ENCODE measurements around the gene CDKN2D. TPM values are rescaled to one million over a fixed set of nuclear protein-coding genes. Genes with fewer than 3 reads are reported as not detected.
A peak's percentile ranks its signal among the peaks of the same experiment; 100 is the strongest.
"Not testable (repeated sequence)": the region's sequence is repeated elsewhere in the genome, so short reads cannot be mapped to it uniquely, and the experiment has no call there.

The CDKN2D gene
- total RNA-seq, 2 donors from 2014 or later = 9.3 to 12.5 TPM

DNA sequence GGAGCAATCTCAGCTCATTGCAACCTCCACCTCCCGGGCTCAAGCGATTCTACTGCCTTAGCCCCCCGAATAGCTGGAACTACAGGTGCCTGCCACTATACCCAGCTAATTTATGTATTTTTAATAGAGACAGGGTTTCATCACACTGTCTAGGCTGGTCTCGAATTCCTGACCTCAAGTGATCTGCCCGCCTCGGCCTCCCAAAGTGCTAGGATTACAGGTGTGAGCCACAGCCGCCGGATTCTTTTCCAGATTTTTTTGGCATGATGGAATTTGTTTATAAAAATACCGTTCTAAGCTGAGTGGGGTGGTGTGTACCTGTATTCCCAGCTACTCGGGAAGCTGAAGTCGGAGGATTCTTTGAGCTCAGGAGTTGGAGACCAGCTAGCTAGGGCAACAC, 31.1 kb downstream of the CDKN2D start:
- ATAC-seq = no peak
- DNase-seq = no peak
- intact Hi-C loops (cut with DNase I, micrococcal nuclease) = no loop called here

DNA sequence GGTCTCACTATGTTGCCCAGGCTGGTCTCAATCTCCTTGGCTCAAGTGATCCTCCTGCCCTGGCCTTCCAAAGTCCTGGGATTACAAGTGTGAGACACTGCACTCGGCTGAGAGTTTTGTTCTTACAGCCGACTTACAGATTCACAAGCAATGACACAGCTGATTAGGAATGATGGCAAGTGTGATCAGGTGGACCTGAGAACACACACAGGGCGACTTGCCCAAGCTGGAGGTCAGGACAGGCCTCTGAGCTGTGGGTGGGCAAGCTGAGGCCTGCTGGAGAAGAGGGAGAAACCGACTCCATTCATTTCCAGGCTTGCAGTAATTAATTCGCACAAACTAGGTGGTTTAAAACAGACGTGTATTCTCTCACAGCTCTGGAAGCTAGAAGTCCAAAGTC, 33.2 kb downstream of the CDKN2D start:
- ATAC-seq = no peak

DNA sequence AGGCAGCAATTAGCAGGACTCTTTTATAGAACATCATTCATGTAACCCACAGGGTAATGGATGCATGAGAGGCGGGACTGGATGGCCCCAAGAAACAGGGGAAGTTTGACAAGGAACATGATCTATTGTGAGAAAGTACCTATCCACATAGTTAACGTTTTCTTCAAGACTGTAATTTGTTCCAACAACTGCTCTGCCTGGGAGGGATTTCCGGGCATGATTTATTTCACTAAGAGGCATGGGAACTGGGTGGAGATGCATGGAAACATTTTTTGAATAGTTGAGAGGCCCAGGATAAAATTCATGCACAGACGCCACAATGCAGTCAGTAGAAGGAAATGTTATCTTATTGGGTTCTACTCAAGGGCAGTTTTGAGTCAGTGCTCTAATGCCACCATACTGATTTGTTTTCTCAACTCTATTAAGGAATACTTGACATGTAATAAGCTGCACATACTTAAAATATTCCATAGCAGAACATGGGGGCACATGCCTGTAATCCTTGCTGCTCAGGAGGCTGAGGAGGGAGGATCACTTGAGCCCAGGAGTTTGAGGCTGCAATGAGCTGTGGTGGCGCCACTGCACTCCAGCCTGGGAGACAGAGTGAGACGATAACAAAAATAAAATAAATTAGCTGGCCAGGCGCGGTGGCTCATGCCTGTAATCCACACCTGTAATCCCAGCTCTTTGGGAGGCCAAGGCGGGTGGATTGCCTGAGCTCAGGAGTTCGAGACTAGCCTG, 35.0 kb downstream of the CDKN2D start:
- intact Hi-C loops (cut with DNase I, micrococcal nuclease) = no loop called here
- no peak for ATAC-seq
- DNase-seq = no peak

More for the DNA sequence above, 33.2 kb downstream of the CDKN2D start:
- intact Hi-C loops (cut with DNase I, micrococcal nuclease) = no loop called here
- no peak for DNase-seq

DNA sequence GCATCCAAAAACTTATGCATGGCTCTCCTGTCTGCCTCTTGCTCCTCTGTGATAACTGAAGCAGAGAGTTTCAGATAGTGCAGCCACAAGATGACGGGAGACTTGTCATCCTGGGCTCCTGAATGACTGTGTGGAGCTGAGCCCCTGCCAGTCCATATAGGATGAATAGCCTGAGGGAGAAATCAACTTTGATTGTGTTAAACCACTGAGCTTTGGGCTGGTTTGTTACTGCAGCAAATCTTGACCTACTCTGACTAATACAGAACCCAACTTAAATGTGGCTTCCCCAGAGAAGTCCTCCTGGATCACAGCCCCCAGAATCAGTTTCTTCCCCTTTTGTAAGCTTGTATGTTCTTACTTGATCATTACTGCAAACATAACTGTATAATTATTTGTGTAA, 36.3 kb downstream of the CDKN2D start:
- DNase-seq (no peak), ATAC-seq (no peak)
- intact Hi-C loops (cut with DNase I, micrococcal nuclease) = no loop called here

DNA sequence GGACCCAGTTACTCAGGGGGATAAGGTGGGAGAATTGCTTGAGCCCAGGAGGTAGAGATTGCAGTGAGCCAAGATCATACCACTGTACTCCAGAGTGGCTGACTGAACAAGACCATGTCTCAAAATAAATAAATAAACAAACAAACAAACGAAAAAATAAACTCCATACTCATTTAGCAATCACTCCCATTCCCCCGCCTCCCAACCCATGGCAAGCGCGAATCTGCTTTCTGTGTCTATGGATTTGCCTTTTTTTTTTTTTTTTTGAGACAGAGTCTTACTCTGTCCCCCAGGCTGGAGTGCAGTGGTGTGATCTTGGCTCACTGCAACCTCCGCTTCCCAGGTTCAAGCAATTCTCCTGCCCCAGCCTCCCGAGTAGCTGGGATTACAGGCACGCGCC, 41.9 kb downstream of the CDKN2D start:
- intact Hi-C loops (cut with DNase I, micrococcal nuclease); DNase-seq; ATAC-seq: not testable (repeated sequence)

DNA sequence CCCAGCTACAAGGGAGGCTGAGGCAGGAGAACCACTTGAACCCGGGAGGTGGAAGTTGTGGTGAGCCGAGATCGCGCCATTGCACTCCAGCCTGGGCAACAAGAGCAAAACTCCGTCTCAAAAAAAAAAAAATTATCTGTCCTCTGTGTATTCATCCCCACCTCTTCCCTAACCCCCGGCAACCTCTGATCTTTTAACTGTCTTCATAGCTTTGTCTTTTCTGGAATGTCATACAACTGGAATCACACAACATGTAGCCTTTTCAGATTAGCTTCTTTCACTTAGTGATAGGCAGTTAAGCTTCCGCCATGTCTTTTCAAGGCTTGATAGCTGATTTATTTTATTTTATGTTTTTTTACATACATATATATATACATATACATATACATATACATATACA, 43.1 kb downstream of the CDKN2D start:
- intact Hi-C loops (cut with DNase I, micrococcal nuclease) = no loop called here
- ATAC-seq (no peak), DNase-seq (no peak)

DNA sequence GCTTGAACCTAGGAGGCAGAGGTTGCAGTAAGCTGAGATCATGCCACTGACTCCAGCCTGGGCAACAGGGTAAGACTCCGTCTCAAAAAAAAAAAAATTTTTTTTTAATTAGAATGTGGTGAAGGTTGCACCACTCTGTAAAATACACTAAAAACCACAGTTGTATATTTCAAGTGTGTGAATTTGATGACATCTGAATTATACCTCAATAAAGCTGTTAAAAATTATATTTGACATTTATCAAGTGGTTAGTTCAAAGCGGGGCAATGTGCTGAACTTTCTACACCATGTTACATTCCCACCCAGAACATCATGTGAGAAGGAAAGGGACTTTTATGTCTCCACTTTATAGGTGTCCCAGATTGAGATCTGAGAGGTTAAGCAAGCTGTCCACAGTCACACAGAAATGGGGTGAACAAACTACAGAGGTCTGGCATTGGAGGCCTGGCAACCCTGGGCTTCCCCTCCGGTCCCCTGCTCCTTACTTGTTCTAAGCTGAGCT, 45.6 kb downstream of the CDKN2D start:
- intact Hi-C loops (cut with DNase I, micrococcal nuclease) = no loop called here
- DNase-seq (no peak), ATAC-seq (no peak)

DNA sequence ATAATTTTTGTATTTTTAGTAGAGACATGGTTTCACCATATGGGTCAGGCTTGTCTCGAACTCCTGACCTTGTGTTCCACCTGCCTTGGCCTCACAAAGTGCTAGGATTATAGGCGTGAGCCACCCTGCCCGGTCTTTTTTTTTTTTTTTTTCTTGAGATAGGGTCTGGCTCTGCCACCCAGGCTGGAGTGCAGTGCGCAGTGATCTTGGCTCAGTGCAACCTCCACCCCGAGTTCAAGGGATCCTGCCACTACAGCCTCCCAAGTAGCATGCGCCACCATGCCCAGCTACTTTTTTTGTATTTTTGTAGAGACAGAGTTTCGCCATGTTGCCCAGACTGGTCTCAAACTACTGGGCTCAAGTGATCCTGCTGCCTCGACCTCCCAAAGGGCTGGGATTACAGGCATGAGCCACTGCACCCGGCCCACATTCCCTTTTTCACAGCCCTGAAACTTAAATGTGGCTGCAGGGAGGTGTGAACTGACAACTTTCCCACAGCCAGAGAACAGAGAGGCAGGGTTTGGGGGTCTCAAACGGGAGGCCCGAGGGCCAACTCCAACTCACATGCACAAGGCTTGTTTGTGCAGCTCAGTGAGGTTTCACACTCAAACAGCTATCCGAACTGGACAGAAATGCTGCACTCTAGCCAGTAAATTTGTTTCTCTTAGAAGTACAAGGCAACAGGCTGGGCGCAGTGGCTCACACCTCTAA, 47.2 kb downstream of the CDKN2D start:
- no peak for DNase-seq
- intact Hi-C loops (cut with DNase I, micrococcal nuclease) = no loop called here
- ATAC-seq = no peak

DNA sequence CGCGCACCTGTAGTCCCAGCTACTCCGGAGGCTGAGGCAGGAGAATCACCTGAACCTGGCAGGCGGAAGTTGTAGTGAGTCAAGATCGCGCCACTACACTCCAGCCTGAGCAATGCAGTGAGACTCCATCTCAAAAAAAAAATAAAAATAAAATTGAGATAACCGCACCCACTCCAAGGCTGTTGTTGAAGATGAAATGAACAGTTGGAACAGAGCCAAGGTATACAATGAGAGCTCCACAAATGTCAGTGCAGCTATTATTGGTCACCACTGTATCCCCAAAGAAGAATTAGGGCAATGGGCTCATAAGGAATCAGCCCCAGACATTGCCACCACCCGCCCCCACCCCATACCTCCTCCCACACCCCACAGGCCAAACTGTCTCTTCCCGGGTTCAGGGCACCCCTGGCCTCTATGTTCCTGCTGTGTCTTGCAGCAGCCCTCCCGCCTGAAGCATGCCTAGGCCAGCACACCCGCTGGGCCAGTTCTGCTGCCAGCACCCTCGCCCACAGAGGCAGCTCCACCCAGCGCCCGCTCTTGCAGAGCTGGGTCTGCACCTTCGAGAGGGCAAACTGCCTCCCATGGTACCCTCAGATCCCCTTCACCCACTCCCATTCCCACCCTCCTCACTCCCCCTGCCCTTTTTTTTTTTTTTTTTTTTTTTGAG, 48.0 kb downstream of the CDKN2D start:
- intact Hi-C loops (cut with DNase I, micrococcal nuclease) = no loop called here
- DNase-seq (no peak), ATAC-seq (peak; percentile 73)

DNA sequence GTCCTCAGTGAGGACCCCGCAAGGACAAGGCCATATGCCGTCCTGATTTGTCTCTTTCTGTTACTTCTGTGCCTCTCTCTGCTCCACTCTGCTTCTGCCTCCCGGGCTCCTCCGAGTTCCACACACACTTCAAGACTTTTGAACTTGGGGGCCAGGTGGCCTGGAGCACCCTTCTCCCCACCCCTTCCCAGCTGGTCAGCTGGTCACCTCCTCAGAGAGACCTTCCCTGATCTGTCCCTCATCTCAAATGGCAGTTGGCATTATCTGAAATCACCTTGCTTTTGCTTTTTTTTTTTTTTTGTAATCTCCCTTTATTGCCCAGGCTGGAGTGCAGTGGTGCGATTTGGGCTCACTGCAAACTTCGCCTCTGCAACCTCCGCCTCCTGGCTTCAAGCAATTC, 49.4 kb downstream of the CDKN2D start:
- intact Hi-C loops (cut with DNase I, micrococcal nuclease) = no loop called here
- ATAC-seq (no peak), DNase-seq (no peak)

DNA sequence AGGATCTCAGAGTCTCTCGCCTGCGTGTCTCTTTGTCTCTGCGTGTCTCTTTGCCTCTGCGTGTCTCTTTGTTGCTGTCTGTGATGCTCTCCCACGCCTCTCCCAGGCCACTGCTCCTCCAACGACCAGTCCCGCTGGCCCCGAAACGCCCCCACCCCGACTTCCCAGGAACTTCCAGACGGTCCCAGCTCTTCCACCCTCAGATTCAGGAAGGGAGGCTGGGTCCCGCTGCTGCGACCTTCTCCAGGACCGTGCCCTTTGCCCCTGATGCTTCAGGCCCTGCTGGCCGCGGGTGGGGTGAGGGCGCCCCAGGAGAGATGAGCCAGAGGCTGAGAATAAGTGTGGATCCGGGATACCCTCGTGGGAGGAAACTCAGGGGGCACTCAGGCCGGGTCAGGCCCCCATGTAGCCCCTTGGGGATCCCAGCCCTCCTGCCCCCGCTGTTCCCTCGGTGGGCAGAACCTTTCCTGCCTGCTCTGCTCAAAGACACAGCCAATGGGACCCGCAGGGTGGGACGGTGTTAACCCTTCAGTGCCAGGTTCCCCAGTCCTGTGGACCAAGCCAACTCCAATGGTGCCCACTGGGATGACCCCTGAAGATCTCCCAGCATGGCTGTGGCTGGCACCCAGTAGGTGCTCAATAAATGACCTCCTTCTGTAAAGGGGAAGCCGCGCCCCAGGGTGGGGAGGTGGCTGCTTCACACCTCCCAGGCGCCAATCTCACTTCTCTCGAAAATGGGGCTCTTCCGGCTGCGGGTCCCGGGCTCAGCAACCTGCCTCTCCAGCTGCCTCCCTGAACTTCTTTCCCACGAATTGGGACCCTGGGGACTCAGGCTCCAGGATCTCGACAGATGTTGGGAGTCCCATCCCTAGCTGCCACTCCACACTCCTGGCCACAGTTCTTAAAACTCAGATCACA, 50.1 kb downstream of the CDKN2D start:
- DNase-seq = no peak

DNA sequence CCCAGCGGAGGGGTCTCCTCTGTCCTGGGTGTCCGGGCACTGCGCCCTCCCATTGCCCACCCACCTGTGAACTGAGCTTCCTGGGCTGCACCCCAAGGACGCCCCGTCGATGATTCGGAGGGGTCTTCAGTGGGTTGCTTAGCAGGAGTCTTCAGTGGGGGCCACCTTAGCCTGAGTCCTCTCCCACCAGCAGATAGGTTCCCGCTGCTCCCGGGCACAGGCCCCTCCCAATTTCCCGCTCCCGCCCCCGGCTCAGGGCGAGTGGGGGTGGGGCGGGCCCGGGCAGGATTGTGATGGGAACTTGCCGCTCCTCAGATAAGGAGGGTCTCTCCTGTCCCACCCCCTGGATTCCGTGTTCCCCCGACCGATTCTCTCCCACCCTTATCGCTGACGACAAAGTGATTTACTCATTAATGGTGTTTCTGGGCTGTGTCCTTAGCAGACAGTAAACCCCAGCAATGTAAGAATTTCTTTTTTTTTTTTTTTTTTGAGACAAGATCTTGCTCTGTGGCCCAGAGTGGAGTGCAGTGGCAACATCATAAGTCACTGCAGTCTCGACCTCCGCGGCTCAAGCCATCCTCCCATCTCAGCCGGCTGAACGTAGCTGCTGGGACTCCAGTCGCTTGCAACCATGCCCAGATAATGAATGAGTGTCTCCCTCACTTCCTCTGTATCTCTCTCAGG, 50.9 kb downstream of the CDKN2D start:
- DNase-seq (no peak), ATAC-seq (peak; percentile 27)
- intact Hi-C loops (cut with DNase I, micrococcal nuclease) = no loop called here

More for the DNA sequence above, 50.1 kb downstream of the CDKN2D start:
- no peak for ATAC-seq
- intact Hi-C loops (cut with DNase I, micrococcal nuclease) = no loop called here

DNA sequence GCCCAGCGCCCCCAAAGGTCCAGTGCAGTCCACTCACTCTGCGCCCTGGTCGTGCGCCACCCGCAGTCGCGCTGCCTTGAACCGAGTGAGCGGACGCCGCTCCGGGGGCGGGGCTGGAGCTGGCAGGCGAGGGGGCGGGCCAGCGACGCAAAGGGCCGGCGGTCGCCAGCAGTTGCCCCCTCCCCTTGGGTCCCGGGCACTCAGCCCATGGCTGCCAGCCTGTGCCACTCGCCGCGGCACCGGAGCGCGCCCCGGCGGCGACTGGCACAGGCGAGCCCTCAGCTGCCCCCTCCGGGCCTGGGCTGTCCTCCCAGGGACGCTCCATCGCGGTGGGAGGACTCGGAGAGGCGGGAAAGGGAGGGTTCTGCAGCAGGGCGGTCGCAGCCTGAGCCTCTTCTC, 51.4 kb downstream of the CDKN2D start, which contains the start of gene S1PR5:
TSS of gene S1PR5 (minus strand) at position 87 of the 399 bp plus-strand sequence. CDS start 2,436 bp downstream, outside the sequence.
- DNase-seq = no peak
- ATAC-seq = peak; percentile 36
- intact Hi-C loops (cut with DNase I, micrococcal nuclease) = no loop called here

DNA sequence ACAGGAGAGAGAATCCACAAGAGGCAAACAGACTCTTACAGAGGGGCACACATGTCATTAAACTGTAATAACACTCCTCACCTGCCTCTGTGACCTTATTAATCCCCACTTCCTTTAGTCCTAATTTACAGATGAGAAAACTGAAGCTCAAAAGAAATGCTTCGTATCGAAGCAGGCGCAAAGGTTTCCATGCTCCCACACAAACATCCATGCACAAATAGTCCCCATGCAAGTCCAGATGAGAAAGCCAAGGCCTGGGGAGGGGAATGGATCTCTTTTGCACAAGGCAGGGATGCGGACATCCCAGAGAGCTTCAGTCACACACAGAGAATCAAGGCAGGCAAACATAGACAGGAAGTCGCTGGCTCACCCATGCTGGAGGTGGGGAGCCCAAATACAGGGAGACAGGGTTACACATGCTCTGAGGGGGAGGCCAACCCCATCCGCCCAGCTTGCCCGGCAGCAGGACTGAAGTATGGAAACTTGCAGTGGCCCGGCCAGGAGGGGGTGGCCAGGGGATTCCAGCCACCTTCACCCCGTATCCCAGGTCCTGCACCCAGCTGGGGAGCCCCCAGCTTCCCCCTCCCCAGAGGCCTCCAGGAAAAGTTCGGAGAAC, 52.0 kb downstream of the CDKN2D start:
- ATAC-seq (no peak), DNase-seq (no peak)
- intact Hi-C loops (cut with DNase I, micrococcal nuclease) = no loop called here

All from left colon (tissue), 2 donors.